NB4 (cell line): ENCODE data around the gene HOXA13.

Source experiments
- DNase-seq: peaks from one replicate; pipeline ENCODE4 v3.0.0; 2010; ENCODE audit warnings: low read depth
- H3K4me3 ChIP-seq: one replicate; pipeline ENCODE4 v1.5.1; 2011; ENCODE audit warnings: mild to moderate bottlenecking, low read depth, low read length, moderate library complexity
- CTCF ChIP-seq: IDR thresholded peaks from one replicate; pipeline ENCODE4 v1.5.1; 2012; ENCODE audit warnings: low read depth, low read length
- MAX ChIP-seq: IDR thresholded peaks from 2 replicates; pipeline ENCODE4 v1.6.1; 2011; ENCODE audit warnings: low read depth, low read length
- MYC ChIP-seq: IDR thresholded peaks from 2 replicates; pipeline ENCODE4 v1.6.1; 2011; ENCODE audit warnings: low read depth, low read length
- POLR2A ChIP-seq: IDR thresholded peaks from 2 replicates; pipeline ENCODE4 v1.6.1; 2011; ENCODE audit warnings: mild to moderate bottlenecking; ENCODE audit not compliant: insufficient read length; ENCODE audit errors: extremely low read depth

The HOXA13 gene

DNA sequence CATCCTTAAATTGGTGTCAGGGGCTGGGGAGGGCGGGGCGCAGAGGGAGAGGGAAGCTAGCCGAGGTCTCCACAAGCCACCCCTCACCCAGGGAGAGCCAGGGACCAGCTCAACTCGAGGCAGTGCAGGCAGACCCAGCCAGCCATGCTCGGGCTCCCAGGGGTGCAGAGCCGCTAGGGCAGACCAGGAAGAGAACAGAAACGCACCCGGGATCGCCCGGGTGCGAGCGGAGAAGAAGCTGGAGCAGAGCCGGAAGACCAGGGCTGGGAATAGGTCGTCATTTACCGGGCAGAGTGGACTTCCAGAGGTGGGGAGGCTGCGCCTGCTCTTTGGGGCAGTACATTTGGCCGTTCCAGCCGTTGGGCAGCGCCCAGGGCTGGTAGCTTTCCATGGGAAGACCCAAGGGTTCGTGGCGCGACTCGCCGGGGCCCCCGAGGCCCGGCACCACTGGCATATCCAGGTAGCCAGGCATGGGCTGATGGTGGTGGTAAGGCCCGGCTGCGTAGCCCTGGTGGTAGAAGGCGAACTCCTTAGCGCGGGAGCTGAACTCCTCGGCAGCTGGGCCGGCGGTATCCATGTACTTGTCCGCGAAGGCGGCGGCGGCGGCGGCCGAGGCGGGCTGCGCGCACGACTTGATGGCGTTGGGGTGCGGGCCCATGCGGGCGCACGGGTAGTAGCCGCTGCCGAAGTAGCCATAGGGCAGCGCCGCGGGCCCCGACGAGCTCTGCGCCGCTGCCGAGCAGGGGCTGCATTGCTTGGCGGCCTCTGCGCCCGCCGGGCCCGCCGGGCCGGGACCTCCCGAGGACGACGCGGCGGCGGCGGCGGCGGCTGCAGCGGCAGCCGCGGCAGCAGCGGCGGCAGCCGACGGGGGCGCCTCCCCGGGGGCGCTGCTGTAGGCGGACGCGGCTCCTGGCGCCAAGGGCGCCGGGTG lies 755 bp downstream of the HOXA13 start:
- peak; percentile 80 for DNase-seq
- H3K4me3 ChIP-seq: peak overlapping the region; percentile 82
- no peak for TF ChIP-seq MYC
- TF ChIP-seq POLR2A: no peak
- TF ChIP-seq CTCF: no peak
- TF ChIP-seq MAX: no peak

GRCh38 chr7:27198138-27198841 lies 1.6 kb downstream of the HOXA13 start:
- H3K4me3 ChIP-seq: peak overlapping the region; percentile 82
- peak; percentile 31; the same call in 1 of the 2 replicates for TF ChIP-seq MYC
- no peak for TF ChIP-seq MAX
- TF ChIP-seq POLR2A: no peak
- TF ChIP-seq CTCF: no peak
- peak; percentile 81 for DNase-seq

DNA sequence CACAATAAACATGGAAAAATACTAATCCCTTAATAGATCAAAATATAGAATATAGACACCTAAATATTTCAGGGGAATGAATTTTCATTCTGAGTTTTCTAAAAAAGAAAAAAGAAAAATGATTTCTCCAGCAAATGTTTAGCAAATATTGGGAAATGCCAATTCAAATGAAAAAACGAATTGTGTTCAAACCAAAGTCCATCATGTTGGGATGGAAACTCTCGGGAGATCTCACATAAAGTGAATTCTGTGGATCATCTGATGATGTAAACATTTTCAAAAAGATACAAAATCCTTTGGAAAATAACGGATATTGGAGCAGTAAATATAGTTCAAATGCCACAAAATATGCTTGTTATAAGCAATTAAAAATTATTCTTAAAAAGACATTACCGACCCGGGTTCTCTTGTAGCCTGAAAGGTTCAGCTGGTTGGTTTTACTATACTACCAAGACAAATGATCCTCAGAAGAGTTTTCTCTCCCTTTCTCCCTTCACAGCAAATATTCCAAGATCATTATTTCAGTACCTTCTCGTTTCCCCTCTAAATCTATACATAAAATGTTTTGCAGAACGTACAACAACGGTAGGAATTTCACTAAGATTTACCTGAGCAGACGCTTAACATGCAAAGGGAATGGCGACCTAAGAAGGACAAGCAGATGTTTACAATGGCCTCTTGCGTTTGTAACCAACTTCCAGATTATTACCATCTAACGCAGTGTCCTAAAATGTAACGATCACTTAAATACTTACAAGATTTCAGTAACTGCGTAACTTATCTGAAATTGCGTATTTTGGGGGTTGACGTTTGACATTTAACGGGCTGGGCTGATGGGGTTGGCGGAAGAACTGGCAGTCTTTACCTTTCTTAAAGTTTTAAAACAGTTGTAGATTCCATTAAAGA lies 2.5 kb downstream of the HOXA13 start:
- DNase-seq: peak; percentile 31
- TF ChIP-seq MAX: no peak
- no peak for TF ChIP-seq CTCF
- no peak for TF ChIP-seq MYC
- TF ChIP-seq POLR2A: no peak
- peak overlapping the region; percentile 82 for H3K4me3 ChIP-seq

- H3K4me3 ChIP-seq: peak overlapping the region; percentile 82
- TF ChIP-seq MYC (no peak), CTCF (peak; percentile 83)
- DNase-seq: peak; percentile 94
Observed at GRCh38 chr7:27196287-27196767, 3.6 kb downstream of the HOXA13 start.

DNA sequence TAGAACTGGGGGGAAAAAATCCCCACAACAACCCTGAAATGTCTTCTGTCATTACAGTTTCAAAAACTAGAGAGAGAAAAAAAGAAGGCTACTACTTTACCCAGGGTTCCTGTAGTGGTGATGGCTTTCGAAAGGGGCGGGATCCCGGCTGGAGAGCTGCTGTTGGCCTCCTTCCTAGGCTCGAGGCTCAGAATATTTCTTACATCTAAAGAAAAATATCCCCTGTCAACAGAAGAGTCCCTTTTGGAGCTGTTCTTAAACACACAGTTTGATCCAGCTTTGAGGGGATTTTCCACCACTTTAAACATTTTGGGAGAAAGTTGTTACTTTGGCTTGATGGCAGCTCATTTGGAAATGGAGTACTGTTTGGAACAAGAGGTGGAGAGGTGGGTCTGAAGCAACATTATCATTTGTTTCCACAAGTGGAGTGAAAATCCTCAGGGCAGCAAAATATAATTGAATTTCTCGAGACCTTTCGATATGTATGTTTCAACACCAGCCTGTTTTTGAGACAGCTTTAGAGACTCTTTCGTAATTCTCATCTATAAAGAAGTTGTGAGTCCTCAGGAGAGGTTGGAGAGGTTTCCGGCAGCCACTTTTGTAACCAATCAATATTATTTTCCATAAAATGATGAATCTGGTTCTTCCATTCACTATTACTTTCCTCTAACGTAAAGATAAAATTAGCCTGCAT lies 5.1 kb downstream of the HOXA13 start:
- no peak for TF ChIP-seq CTCF
- TF ChIP-seq MYC: peak; percentile 23; the same call in 1 of the 2 replicates
- H3K4me3 ChIP-seq: peak overlapping the region; percentile 39
- DNase-seq: peak; percentile 65
